Kidney (tissue), 14 donors: ENCODE measurements around the gene ENKD1. TPM values are rescaled to one million over a fixed set of nuclear protein-coding genes. Genes with fewer than 3 reads are reported as not detected.

Source experiments
- DNase-seq, 5 donors: peaks; one replicate each; pipeline ENCODE4 v3.0.0-alpha.2; 2013 to 2020
- FAIRE-seq: peaks from 2 replicates; lab custom pipeline; 2012; peaks lifted over from hg19 to GRCh38; lab: Jason Lieb, UNC
- H3K27ac ChIP-seq, 2 donors: one replicate each; pipeline ENCODE4 v1.7.0; 2013; ENCODE audit warnings: low read depth in 2 of 2, low read length in 2 of 2, inconsistent platforms in 1 of 2
- H3K27me3 ChIP-seq: one replicate; pipeline ENCODE4 v1.7.1; 2013; ENCODE audit warnings: low read length, inconsistent platforms; ENCODE audit not compliant: control insufficient read depth, insufficient read depth
- H3K36me3 ChIP-seq, 3 donors: one replicate each; pipeline versions ENCODE4 v1.7.0 to v1.7.1; 2013; ENCODE audit warnings: low read length in 3 of 3, control low read depth in 1 of 3, inconsistent platforms in 1 of 3; ENCODE audit not compliant: insufficient read depth in 3 of 3, control insufficient read depth in 2 of 3
- H3K4me1 ChIP-seq, 3 donors: one replicate each; pipeline versions ENCODE4 v1.7.0 to v1.7.1; 2013; ENCODE audit warnings: low read length in 3 of 3, inconsistent platforms in 1 of 3, low read depth in 1 of 3; ENCODE audit not compliant: control insufficient read depth in 2 of 3, insufficient read depth in 2 of 3
- H3K4me3 ChIP-seq, 3 donors: one replicate each; pipeline versions ENCODE4 v1.7.0 to v1.8.1; 2013; ENCODE audit warnings: low read length in 3 of 3, control low read depth in 1 of 3, inconsistent platforms in 1 of 3
- H3K9ac ChIP-seq, 3 donors: one replicate each; pipeline versions ENCODE4 v1.7.0 to v1.7.1; 2013; ENCODE audit warnings: low read length in 3 of 3, control low read depth in 1 of 3, inconsistent platforms in 1 of 3
- H3K9me3 ChIP-seq, 3 donors: one replicate each; pipeline versions ENCODE4 v1.7.0 to v1.7.1; 2013; ENCODE audit warnings: low read length in 3 of 3, control low read depth in 1 of 3, inconsistent platforms in 1 of 3; ENCODE audit not compliant: control insufficient read depth in 2 of 3, insufficient read depth in 1 of 3
- intact Hi-C: fragments of 100-400 bp; cut with DNase I; formaldehyde crosslinking; loops from one replicate; pipeline ENCODE4 v1.11.1; 2022
- polyA plus RNA-seq: library from polyadenylated mRNA; stranded (reverse); fragments of 350-450 nt; fragmentation: Illumina TruSeq; extraction: RNeasy Lipid Tissue Mini Kit (QIAGEN cat#74804); gene quantifications from one replicate; pipeline ENCODE4 v1.2.3, GENCODE V29; 2014; ENCODE audit warnings: low read depth, low replicate concordance; ENCODE audit not compliant: insufficient read depth
- total RNA-seq: library from RNA; stranded (reverse); fragmentation: NEBNext Ultra II Directional; extraction: Animal tissue kit (Norgen Biotek cat#: 25700); gene quantifications from one replicate; pipeline ENCODE4 v1.2.1, GENCODE V29; 2021
- TF ChIP-seq, protein P1 (sequence below): IDR thresholded peaks from 3 replicates; pipeline ENCODE4 v1.5.1; 2012; ENCODE audit warnings: mild to moderate bottlenecking, moderate library complexity, borderline replicate concordance; ENCODE audit not compliant: insufficient read depth; ENCODE audit errors: extremely low read depth
- donor health status: control.
- donor health status: control.
- donor health status: control.
- donor health status: control.
- donor health status: control.
- donor health status: DM: yes; HTN: yes; CAD: no.
- donor health status: Normal renal cell carcinoma (clear cell type).

Gene ENKD1
- total and polyA plus RNA-seq, 2 donors from 2014 or later = 30.2 to 38.3 TPM

GRCh38 chr16:67656344-67657016, 10.1 kb downstream of the ENKD1 start:
- FAIRE-seq = no peak
- intact Hi-C loops = no loop called here
- Histone ChIP-seq H3K36me3 (no peaks in the 10 kb centered on the region), H3K4me3 (no peak overlapping the region), H3K27ac (no peak overlapping the region), H3K9me3 (no peaks in the 10 kb centered on the region), H3K9ac (no peak overlapping the region), H3K4me1 (peaks cover 0 to 21% (median 3%) of the 10 kb centered on the region in 3 donors), H3K27me3 (peaks cover 4% of the 10 kb centered on the region)
- peak in 1 of 5 donors; percentile 69 for DNase-seq
- TF ChIP-seq, protein P1, sequence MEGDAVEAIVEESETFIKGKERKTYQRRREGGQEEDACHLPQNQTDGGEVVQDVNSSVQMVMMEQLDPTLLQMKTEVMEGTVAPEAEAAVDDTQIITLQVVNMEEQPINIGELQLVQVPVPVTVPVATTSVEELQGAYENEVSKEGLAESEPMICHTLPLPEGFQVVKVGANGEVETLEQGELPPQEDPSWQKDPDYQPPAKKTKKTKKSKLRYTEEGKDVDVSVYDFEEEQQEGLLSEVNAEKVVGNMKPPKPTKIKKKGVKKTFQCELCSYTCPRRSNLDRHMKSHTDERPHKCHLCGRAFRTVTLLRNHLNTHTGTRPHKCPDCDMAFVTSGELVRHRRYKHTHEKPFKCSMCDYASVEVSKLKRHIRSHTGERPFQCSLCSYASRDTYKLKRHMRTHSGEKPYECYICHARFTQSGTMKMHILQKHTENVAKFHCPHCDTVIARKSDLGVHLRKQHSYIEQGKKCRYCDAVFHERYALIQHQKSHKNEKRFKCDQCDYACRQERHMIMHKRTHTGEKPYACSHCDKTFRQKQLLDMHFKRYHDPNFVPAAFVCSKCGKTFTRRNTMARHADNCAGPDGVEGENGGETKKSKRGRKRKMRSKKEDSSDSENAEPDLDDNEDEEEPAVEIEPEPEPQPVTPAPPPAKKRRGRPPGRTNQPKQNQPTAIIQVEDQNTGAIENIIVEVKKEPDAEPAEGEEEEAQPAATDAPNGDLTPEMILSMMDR = no peak

GRCh38 chr16:67655363-67655762, 11.2 kb downstream of the ENKD1 start:
- FAIRE-seq = no peak
- peaks cover 9% of the 10 kb centered on the region for H3K27me3 ChIP-seq

DNA sequence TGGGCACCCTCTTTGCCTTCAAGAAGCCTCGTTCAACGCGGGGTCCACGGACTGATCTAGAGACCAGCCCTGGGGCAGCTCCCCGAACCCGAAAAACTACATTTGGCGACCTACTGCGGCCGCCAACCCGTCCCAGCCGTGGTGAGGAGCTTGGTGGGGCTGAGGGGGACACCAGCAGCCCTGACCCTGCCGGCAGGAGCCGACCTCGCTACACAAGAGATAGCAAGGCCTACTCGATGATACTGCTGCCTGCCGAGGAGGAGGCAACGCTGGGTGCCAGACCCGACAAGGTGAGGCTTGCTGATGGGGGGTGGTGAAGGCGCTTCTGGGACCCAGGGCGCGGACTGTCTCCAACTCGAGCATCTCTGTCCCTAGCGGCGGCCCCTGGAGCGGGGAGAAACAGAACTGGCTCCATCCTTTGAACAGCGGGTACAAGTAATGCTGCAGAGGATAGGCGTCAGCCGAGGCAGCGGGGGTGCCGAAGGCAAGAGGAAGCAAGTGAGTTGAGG, 12.1 kb downstream of the ENKD1 start:
- no peak overlapping the region for H3K27ac ChIP-seq
- DNase-seq = peak in 1 of 5 donors; percentile 75
- FAIRE-seq = no peak
- H3K36me3 ChIP-seq = no peaks in the 10 kb centered on the region
- no peaks in the 10 kb centered on the region for H3K9me3 ChIP-seq
- intact Hi-C loops = no loop called here
- peaks cover 0 to 15% (median 7%) of the 10 kb centered on the region in 3 donors for H3K4me1 ChIP-seq
- peaks cover 16% of the 10 kb centered on the region for H3K27me3 ChIP-seq
- no peak overlapping the region for H3K4me3 ChIP-seq
- TF ChIP-seq, protein P1 = no peak
- H3K9ac ChIP-seq = no peak overlapping the region

More at GRCh38 chr16:67655363-67655762, 11.2 kb downstream of the ENKD1 start:
- H3K27ac ChIP-seq = no peak overlapping the region
- no peak overlapping the region for H3K9ac ChIP-seq
- peaks cover 0 to 15% (median 3%) of the 10 kb centered on the region in 3 donors for H3K4me1 ChIP-seq
- H3K9me3 ChIP-seq = no peaks in the 10 kb centered on the region
- intact Hi-C loops = no loop called here
- TF ChIP-seq, protein P1 = no peak
- H3K4me3 ChIP-seq = no peak overlapping the region
- DNase-seq = peak in 1 of 5 donors; percentile 29
- H3K36me3 ChIP-seq = no peaks in the 10 kb centered on the region
